GM19395 (cell line): ENCODE data around the gene NBPF3.
"Not testable (repeated sequence)": the region's sequence is repeated elsewhere in the genome, so short reads cannot be mapped to it uniquely, and the experiment has no call there.

Source experiments
- ATAC-seq: cut with Tn5 transposase; IDR thresholded peaks from one replicate; pipeline ENCODE4 v1.9.1; 2021; ENCODE audit warnings: mild to moderate bottlenecking, moderate library complexity; ENCODE audit not compliant: unreplicated experiment

The NBPF3 gene

GRCh38 chr1:21439721-21440629 lies at the start of gene NBPF3:
Gene NBPF3, plus strand, starts transcription at chr1:21440137. Its CDS starts 4,950 bp downstream, at chr1:21445087.
- peak; percentile 93 for ATAC-seq

GRCh38 chr1:21391497-21391896 lies 48.4 kb upstream of the NBPF3 start:
- no peak for ATAC-seq

- ATAC-seq, result no peak
These were observed 47.2 kb upstream of the NBPF3 start for GRCh38 chr1:21392587-21393263.

GRCh38 chr1:21396516-21396915 lies 43.4 kb upstream of the NBPF3 start:
- no peak for ATAC-seq

GRCh38 chr1:21397813-21398188 lies 42.1 kb upstream of the NBPF3 start:
- no peak for ATAC-seq

GRCh38 chr1:21401726-21402346 lies 38.1 kb upstream of the NBPF3 start:
- not testable (repeated sequence) for ATAC-seq

- no peak for ATAC-seq
These were observed 33.3 kb upstream of the NBPF3 start for GRCh38 chr1:21406659-21407058.

GRCh38 chr1:21409897-21410296 lies 30.0 kb upstream of the NBPF3 start:
- ATAC-seq, result not testable (repeated sequence)

- ATAC-seq, result no peak
These were observed 25.9 kb upstream of the NBPF3 start for GRCh38 chr1:21414015-21414414.

GRCh38 chr1:21420378-21420777 lies 19.6 kb upstream of the NBPF3 start:
- not testable (repeated sequence) for ATAC-seq

- ATAC-seq, result not testable (repeated sequence)
These were observed 18.6 kb upstream of the NBPF3 start for GRCh38 chr1:21421307-21421706.

GRCh38 chr1:21427798-21428480 lies 12.0 kb upstream of the NBPF3 start:
- ATAC-seq, result not testable (repeated sequence)

GRCh38 chr1:21428481-21429073 lies 11.4 kb upstream of the NBPF3 start:
- not testable (repeated sequence) for ATAC-seq

GRCh38 chr1:21429210-21429609 lies 10.7 kb upstream of the NBPF3 start:
- not testable (repeated sequence) for ATAC-seq

GRCh38 chr1:21430875-21431274 lies 9.1 kb upstream of the NBPF3 start:
- ATAC-seq, result not testable (repeated sequence)

- ATAC-seq, result no peak
These were observed 5.5 kb upstream of the NBPF3 start for GRCh38 chr1:21434394-21434793.

- no peak for ATAC-seq
These were observed 4.1 kb upstream of the NBPF3 start for GRCh38 chr1:21435646-21436487.

GRCh38 chr1:21436488-21437340 lies 3.2 kb upstream of the NBPF3 start:
- no peak for ATAC-seq

- no peak for ATAC-seq
These were observed 2.6 kb upstream of the NBPF3 start for GRCh38 chr1:21437341-21437640.
